Left kidney (tissue), 2 donors: ENCODE measurements around the gene C19orf67. TPM values are rescaled to one million over a fixed set of nuclear protein-coding genes. Genes with fewer than 3 reads are reported as not detected.

Source experiments
- DNase-seq: peaks from one replicate; pipeline ENCODE4 v3.0.0-alpha.2; 2013
- polyA plus RNA-seq: library from polyadenylated mRNA; unstranded; fragments of 120-200 nt; gene quantifications from one replicate; pipeline ENCODE4 v1.2.1, GENCODE V29; 2013; ENCODE audit not compliant: insufficient read length

The C19orf67 gene
- polyA plus RNA-seq, 1 donor = 0.12 TPM

DNA sequence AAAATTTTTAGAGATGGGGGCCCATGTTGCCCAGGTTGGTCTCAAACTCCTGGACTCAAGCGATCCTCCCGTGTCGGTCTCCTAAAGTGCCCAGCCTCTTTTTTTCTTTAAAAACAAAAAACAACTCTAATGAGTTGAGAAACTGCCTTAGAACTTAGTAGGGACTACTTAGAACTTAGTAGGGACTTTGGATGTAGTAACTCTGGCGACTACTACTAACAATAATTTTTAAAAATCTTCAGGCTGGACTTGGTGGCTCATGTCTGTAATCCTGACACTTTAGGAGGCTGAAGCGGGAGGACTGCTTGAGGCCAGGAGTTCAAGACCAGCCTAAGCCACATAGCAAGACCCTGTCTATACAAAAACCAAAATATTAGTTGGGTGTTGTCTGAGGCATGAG, 515 bp upstream of the C19orf67 start:
- no peak for DNase-seq

- DNase-seq = no peak
Observed at GRCh38 chr19:14082675-14082960, 3.0 kb downstream of the C19orf67 start.

GRCh38 chr19:14081797-14082674, 3.5 kb downstream of the C19orf67 start:
- no peak for DNase-seq

GRCh38 chr19:14080887-14081796, 4.4 kb downstream of the C19orf67 start:
- peak; percentile 100 for DNase-seq

DNA sequence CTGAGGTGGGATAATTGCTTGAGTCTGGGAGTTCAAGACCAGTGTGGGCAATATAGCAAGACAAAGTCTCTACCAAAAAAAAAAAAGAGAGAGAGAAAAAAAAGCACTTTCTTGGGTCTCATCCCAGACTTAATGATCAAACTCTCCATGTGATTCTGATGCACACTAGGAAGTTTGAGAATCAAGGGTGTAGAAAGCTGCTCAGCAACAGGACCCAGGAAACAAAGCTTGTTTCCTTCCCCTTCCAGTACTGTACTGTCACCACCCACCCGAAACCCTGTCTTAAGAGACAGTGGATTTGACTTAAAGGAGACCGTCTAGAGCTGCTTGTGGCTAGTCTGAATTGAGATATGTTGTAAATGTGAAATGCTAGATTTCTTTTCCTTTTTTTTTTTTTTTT, 7.2 kb downstream of the C19orf67 start:
- no peak for DNase-seq

GRCh38 chr19:14073925-14074838, 11.4 kb downstream of the C19orf67 start:
- no peak for DNase-seq

- no peak for DNase-seq
Observed at GRCh38 chr19:14073261-14073924, 12.2 kb downstream of the C19orf67 start.

DNA sequence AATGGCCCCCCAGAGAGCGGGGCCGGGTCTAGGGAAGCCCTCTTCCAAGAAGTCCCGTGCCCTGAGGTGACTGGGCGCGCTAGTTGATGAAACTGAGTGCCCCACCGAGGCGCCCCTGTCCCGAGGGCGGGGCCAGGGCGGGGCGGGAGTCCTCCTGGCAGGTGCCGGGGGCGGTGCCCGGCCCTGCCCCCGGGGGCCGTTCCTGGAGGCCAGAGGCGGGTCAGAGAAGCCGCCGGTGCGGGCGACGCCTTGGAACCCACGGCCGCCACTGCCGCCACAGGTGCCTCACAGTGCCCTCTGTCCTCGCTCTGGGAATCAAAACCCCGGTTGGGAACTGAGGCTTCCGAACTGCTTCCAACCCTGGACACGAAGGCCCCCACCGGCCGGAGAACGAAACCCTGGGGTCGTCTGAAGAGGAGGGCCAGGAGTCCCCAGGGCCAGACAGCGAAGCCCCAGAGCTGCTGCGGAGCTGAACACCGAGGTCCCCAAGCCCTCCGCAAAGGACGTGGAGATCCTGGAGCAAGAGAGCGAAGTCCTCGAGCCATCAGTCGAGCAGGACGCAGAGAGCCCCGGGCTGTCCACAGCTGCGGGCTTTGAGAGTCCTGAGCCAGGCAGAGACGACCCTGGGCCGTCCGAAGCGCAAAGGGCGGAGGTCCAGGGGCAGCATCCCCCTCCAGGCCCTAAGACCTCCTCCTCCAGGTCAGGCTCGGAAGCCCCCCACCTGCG, 12.9 kb downstream of the C19orf67 start, which contains the start of gene MISP3:
MISP3 (plus strand) TSS at position 252 of the 726 bp plus-strand sequence. CDS start 524 bp downstream, outside the sequence.
- DNase-seq = no peak

GRCh38 chr19:14070268-14071050, 15.1 kb downstream of the C19orf67 start:
- DNase-seq = no peak

- no peak for DNase-seq
Observed at GRCh38 chr19:14066134-14066533, 19.4 kb downstream of the C19orf67 start.

- DNase-seq = no peak
Observed at GRCh38 chr19:14063105-14063504, 22.5 kb downstream of the C19orf67 start.

DNA sequence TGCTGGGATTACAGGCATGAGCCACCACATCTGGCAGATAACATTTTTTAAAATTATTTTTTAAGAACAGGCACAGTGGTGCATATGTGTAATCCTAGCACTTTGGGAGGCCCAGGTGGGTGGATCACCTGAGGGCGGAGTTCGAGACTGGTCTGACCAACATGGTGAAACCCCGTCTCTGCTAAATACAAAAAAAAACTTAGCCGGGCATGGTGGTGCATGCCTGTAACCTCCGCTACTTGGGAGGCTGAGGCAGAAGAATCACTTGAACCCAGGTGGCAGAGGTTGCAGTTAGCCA, 23.1 kb downstream of the C19orf67 start:
- DNase-seq = no peak

DNA sequence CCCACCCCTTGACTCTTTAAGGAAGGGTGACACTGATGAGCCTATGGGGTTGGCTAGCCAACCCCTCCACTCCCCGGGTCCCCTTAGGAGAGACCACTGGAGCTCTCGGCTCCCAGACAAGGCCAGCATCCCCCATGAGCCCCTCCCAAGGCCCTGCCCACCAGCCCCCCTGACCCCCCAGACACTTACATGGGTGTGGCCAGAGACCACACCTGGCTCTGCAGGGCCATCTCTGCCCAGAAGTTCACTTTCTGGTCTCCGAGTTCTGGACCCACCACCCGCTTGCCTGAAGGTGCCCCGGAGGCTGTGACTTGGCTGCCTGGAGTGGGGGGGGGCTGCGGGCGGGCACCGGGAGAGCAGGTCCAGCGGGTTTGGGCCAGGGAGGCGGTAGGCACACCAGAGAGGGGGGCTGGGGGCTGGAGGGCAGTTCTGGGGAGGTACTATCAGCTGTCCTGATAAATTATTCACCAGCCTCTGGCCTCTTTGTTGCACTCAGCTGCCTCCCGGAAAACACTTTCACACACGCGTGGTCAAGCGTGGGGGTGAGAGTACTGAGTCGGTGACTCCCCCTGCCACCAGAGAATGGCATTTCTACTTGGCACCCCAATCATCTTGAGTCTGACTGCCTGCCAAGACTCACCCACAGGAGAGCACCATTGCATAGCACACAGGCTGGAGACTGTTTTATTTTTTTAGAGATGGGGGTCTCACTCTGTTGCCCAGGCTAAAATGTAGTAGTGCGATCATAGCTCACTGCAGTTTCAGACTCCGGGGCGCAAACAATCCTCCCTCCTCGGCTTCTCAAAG, 23.6 kb downstream of the C19orf67 start, which contains the start of gene PALM3:
PALM3 (minus strand) TSS at position 326 of the 807 bp plus-strand sequence; CDS start at position 230, 96 bp downstream.
- DNase-seq = peak; percentile 67

GRCh38 chr19:14061081-14061749, 24.4 kb downstream of the C19orf67 start:
- no peak for DNase-seq

GRCh38 chr19:14059652-14060155, 25.9 kb downstream of the C19orf67 start:
- no peak for DNase-seq

GRCh38 chr19:14059093-14059480, 26.5 kb downstream of the C19orf67 start:
- DNase-seq = no peak

- DNase-seq = no peak
Observed at GRCh38 chr19:14058182-14059092, 27.1 kb downstream of the C19orf67 start.
